ENCODE data around the gene CCHCR1.
"Not testable (repeated sequence)": the region's sequence is repeated elsewhere in the genome, so short reads cannot be mapped to it uniquely, and the experiment has no call there.

GRCh38 chr6:31164475-31165063 lies 7.0 kb upstream of the CCHCR1 start:
- not testable (repeated sequence) for TF ChIP-seq EP300, CTCF, POLR2A (IDR thresholded peaks at IDR 0.05)

All from tibial nerve (tissue), 4 donors.